Activated CD4-positive, alpha-beta memory T cell treated with anti-CD3 and anti-CD28 coated beads, Interleukin-2, amount 10 ng/mL, durations not matched to agents 7 days and 5 days (primary cell): Measurements from ENCODE around the gene UNC45A. TPM values are rescaled to one million over a fixed set of nuclear protein-coding genes. Genes with fewer than 3 reads are reported as not detected.

ENCODE experiments used
- CTCF ChIA-PET: fragments of 350-600 bp; sonication (Branson Sonifier 250); formaldehyde crosslinking; loops from one replicate; lab custom pipeline; 2021; ENCODE audit warnings: antibody characterized with exemption, inconsistent platforms; lab: Charles Lee
- POLR2A ChIA-PET: fragments of 350-600 bp; sonication (Branson Sonifier 250); formaldehyde crosslinking; loops from one replicate; lab custom pipeline; 2021; ENCODE audit warnings: antibody characterized with exemption; lab: Charles Lee
- DNase-seq: peaks from one replicate; pipeline ENCODE4 v3.0.0-alpha.2; 2020
- H3K27ac Mint-ChIP-seq: one replicate; pipeline ENCODE4 v1.8.0; 2021; ENCODE audit warnings: mild to moderate bottlenecking, mixed read lengths
- H3K27me3 Mint-ChIP-seq: one replicate; pipeline ENCODE4 v1.8.0; 2021; ENCODE audit warnings: mixed read lengths
- H3K36me3 Mint-ChIP-seq: one replicate; pipeline ENCODE4 v1.8.0; 2021; ENCODE audit warnings: low read depth, mixed read lengths
- H3K4me1 Mint-ChIP-seq: one replicate; pipeline ENCODE4 v1.8.0; 2021; ENCODE audit warnings: mixed read lengths
- H3K4me3 Mint-ChIP-seq: one replicate; pipeline ENCODE4 v1.8.0; 2021; ENCODE audit warnings: mild to moderate bottlenecking, mixed read lengths
- H3K9me3 Mint-ChIP-seq: one replicate; pipeline ENCODE4 v1.8.0; 2021; ENCODE audit warnings: mixed read lengths
- total RNA-seq, 2 experiments: library from RNA; stranded (reverse); gene quantifications; one replicate each; pipeline ENCODE4 v1.2.3, GENCODE V29; 2021

Gene UNC45A
- total RNA-seq, 2 experiments from 2014 or later, result 71.3 to 75.2 TPM

- no peaks in the 10 kb centered on the region for H3K9me3 Mint-ChIP-seq
- DNase-seq, result no peak
- H3K4me1 Mint-ChIP-seq, result peaks cover 17% of the 10 kb centered on the region
- H3K36me3 Mint-ChIP-seq, result peaks cover 53% of the 10 kb centered on the region
- POLR2A ChIA-PET, result interaction anchor here (2.3 to 11.6 kb wide), 2 partner anchors 9 to 18 kb away, joined by 6 to 198 read pairs; partner anchors contain the start of gene RCCD1
- H3K27ac Mint-ChIP-seq, result no peak overlapping the region
- no peak overlapping the region for H3K4me3 Mint-ChIP-seq
- no peaks in the 10 kb centered on the region for H3K27me3 Mint-ChIP-seq
- CTCF ChIA-PET, result interaction anchor here (0.9 to 2.3 kb wide), 3 partner anchors 16 to 332 kb away, joined by 3 to 9 read pairs (median 3); partner anchors contain the start of gene RCCD1
Measured at GRCh38 chr15:90939756-90940155, 4.7 kb downstream of the UNC45A start.

GRCh38 chr15:90941038-90941437, 6.0 kb downstream of the UNC45A start:
- no peaks in the 10 kb centered on the region for H3K27me3 Mint-ChIP-seq
- no peaks in the 10 kb centered on the region for H3K9me3 Mint-ChIP-seq
- peaks cover 11% of the 10 kb centered on the region for H3K4me1 Mint-ChIP-seq
- POLR2A ChIA-PET, result interaction anchor here (2.3 kb wide), 1 partner anchor 10 kb away, joined by 6 read pairs; no protein-coding TSS in a partner anchor
- DNase-seq, result no peak
- CTCF ChIA-PET, result interaction anchor here (1.5 to 2.3 kb wide), 2 partner anchors 9 to 15 kb away, joined by 6 to 9 read pairs; partner anchors contain the start of genes HDDC3 and RCCD1
- peaks cover 57% of the 10 kb centered on the region for H3K36me3 Mint-ChIP-seq
- H3K4me3 Mint-ChIP-seq, result no peak overlapping the region
- no peak overlapping the region for H3K27ac Mint-ChIP-seq

DNA sequence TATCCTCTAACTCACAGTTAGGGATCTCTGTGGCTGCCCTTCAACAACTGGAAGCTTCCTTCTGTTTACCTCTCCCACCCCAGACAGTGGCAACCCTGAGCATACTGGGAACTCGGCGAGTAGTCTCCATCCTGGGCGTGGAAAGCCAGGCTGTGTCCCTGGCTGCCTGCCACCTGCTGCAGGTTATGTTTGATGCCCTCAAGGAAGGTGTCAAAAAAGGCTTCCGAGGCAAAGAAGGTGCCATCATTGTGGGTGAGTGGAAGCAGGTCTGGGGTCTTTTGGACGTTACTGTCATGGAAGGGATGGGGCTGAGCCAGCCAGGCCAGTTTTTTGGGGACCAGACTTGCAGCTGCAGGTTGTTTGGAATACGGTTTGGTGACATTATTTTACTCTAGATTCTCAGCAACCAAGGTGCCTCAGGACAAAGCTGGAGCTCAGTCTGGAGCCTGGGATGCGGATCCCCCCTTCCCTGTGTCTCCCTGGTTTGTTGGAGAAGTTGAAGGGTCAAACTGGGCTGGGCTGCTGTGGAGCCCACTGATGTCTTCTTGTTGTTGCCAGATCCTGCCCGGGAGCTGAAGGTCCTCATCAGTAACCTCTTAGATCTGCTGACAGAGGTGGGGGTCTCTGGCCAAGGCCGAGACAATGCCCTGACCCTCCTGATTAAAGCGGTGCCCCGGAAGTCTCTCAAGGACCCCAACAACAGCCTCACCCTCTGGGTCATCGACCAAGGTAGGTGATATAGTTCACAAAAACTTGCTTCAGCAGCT, 7.5 kb downstream of the UNC45A start:
- ChIA-PET POLR2A (interaction anchor here (1.7 to 1.9 kb wide), 2 partner anchors 7 to 12 kb away, joined by 6 to 8 read pairs; partner anchors contain the start of genes RCCD1 and UNC45A), CTCF (interaction anchor here (1.3 to 3.4 kb wide), 3 partner anchors 9 to 91 kb away, joined by 3 to 28 read pairs (median 9); partner anchors contain the start of genes HDDC3, RCCD1 and UNC45A)

DNA sequence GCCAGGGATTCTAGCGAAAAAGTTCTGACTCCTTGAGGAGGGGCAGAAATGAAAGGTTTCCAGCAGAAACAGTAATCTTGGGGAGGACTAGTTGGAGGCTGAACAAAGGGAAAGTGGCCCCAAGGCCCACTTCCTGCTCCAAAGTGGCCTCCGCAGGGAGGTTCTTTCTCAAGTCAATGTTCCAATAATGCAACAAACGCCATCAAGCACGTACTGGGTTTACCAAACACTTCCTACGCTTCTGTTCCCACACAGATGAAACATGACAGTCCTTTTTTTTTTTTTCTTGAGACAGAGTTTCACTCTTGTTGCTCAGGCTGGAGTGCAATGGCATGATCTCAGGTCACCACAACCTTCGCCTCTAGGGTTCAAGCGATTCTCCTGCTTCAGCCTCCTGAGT, 10.0 kb downstream of the UNC45A start:
- POLR2A ChIA-PET, result interaction anchor here (0.9 to 1.9 kb wide), 2 partner anchors 9 kb away, joined by 4 to 10 read pairs; partner anchors contain the start of genes RCCD1 and UNC45A
- Mint-ChIP-seq H3K4me3 (no peak overlapping the region), H3K27ac (no peak overlapping the region), H3K9me3 (no peaks in the 10 kb centered on the region), H3K36me3 (peaks cover 60% of the 10 kb centered on the region), H3K27me3 (no peaks in the 10 kb centered on the region), H3K4me1 (peaks cover 3% of the 10 kb centered on the region)
- no peak for DNase-seq
- CTCF ChIA-PET, result interaction anchor here (3.4 kb wide), 1 partner anchor 11 kb away, joined by 28 read pairs; the partner anchor contains the start of genes HDDC3 and UNC45A

More for the DNA sequence above, 7.5 kb downstream of the UNC45A start:
- peaks cover 55% of the 10 kb centered on the region for H3K36me3 Mint-ChIP-seq
- H3K27me3 Mint-ChIP-seq, result no peaks in the 10 kb centered on the region
- no peaks in the 10 kb centered on the region for H3K4me1 Mint-ChIP-seq
- H3K4me3 Mint-ChIP-seq, result no peak overlapping the region
- no peak for DNase-seq
- no peaks in the 10 kb centered on the region for H3K9me3 Mint-ChIP-seq
- no peak overlapping the region for H3K27ac Mint-ChIP-seq

DNA sequence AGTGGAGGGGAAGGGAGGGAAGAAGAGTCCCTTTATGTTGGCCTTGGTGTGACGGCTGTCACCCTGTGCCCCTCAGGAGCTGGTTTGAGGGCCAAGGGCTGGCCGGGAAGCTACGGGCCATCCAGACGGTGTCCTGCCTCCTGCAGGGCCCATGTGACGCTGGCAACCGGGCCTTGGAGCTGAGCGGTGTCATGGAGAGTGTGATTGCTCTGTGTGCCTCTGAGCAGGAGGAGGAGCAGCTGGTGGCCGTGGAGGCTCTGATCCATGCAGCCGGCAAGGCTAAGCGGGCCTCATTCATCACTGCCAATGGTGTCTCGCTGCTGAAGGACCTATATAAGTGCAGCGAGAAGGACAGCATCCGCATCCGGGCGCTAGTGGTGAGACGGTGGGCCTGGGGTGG, 11.5 kb downstream of the UNC45A start:
- no peak for DNase-seq
- Mint-ChIP-seq H3K4me3 (no peak overlapping the region), H3K9me3 (no peaks in the 10 kb centered on the region), H3K27ac (no peak overlapping the region), H3K27me3 (no peaks in the 10 kb centered on the region), H3K36me3 (peaks cover 54% of the 10 kb centered on the region), H3K4me1 (peaks cover 3% of the 10 kb centered on the region)
- CTCF ChIA-PET, result interaction anchor here (1.8 to 2.0 kb wide), 2 partner anchors 10 to 325 kb away, joined by 5 to 12 read pairs; no protein-coding TSS in a partner anchor
- POLR2A ChIA-PET, result interaction anchor here (0.6 to 3.5 kb wide), 4 partner anchors 8 to 16 kb away, joined by 3 to 16 read pairs (median 4); partner anchors contain the start of genes RCCD1 and UNC45A

DNA sequence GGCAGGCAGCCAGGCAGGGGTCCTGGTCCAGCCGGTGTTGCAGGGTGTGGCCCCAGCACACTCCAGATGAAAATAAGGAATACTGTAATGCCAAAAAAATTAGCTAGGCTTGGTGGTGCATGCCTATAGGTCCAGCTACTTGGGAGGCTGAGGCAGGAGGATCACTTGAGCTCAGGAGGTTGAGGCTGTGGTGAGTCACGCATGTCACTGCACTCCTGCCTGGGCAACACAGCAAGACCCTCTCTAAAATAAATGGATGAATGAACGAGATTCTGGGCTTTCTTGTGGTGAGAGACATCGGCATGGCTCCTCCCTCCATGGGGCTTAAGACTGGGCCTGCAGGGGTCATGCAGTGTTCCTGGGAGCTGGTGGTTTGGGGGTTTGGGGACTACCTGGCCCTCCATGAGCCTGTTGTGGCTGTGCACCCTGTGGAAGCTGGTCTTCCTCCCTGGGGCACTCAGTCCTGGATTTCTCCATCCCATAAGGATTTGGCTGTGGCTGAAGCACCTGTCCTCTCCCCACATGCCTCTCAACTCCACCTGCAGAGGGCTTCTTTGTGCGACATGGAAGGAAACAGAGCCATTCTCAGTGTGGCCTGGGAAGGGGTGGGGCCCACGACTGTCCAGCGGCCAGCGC, 12.0 kb downstream of the UNC45A start:
- ChIA-PET CTCF (interaction anchor here (1.1 to 2.0 kb wide), 3 partner anchors 9 to 325 kb away, joined by 4 to 12 read pairs (median 5); partner anchors contain the start of gene HDDC3), POLR2A (interaction anchor here (0.6 to 3.5 kb wide), 5 partner anchors 8 to 17 kb away, joined by 3 to 16 read pairs (median 5); partner anchors contain the start of genes HDDC3, RCCD1 and UNC45A)
- H3K27me3 Mint-ChIP-seq, result no peaks in the 10 kb centered on the region
- H3K4me1 Mint-ChIP-seq, result peaks cover 3% of the 10 kb centered on the region
- no peaks in the 10 kb centered on the region for H3K9me3 Mint-ChIP-seq
- no peak for DNase-seq
- peaks cover 59% of the 10 kb centered on the region for H3K36me3 Mint-ChIP-seq
- H3K4me3 Mint-ChIP-seq, result no peak overlapping the region
- H3K27ac Mint-ChIP-seq, result no peak overlapping the region

DNA sequence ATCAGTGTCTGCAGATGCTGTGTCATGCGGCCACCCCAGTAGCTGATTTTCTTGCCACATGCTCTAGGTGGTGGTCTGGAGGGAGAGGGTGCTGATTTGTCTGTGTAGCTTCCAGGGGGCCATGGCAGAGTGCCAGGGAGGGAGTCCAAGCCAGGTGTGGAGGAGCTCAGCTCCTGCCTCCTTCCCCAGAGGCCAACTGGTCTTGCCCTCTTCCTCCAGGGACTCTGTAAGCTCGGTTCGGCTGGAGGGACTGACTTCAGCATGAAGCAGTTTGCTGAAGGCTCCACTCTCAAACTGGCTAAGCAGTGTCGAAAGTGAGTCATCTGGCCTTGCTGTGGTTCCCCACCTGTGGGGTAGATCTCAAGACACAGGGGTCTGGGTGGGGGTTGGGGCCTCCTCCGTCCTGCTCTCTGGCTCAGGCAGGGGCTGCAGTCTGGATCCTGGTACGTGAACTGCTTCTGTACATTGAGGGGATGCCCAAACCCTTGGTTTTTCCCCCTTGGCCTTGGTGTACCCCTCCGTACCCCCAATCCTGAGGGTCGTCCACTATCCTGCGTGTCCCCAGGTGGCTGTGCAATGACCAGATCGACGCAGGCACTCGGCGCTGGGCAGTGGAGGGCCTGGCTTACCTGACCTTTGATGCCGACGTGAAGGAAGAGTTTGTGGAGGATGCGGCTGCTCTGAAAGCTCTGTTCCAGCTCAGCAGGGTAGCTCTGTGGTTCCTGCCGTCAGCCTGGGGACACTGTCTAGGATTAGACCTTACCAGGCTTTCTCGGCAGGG, 12.7 kb downstream of the UNC45A start:
- H3K9me3 Mint-ChIP-seq, result no peaks in the 10 kb centered on the region
- ChIA-PET CTCF (interaction anchor here (0.9 to 2.1 kb wide), 4 partner anchors 9 to 17 kb away, joined by 3 to 12 read pairs (median 4); partner anchors contain the start of gene HDDC3), POLR2A (interaction anchor here (1.0 to 3.5 kb wide), 4 partner anchors 9 to 15 kb away, joined by 3 to 16 read pairs (median 7); partner anchors contain the start of genes HDDC3 and UNC45A)
- peaks cover 60% of the 10 kb centered on the region for H3K36me3 Mint-ChIP-seq
- no peaks in the 10 kb centered on the region for H3K27me3 Mint-ChIP-seq
- H3K4me3 Mint-ChIP-seq, result no peak overlapping the region
- DNase-seq, result no peak
- H3K4me1 Mint-ChIP-seq, result peaks cover 3% of the 10 kb centered on the region
- no peak overlapping the region for H3K27ac Mint-ChIP-seq

- no peak overlapping the region for H3K4me3 Mint-ChIP-seq
- peaks cover 64% of the 10 kb centered on the region for H3K36me3 Mint-ChIP-seq
- peaks cover 5% of the 10 kb centered on the region for H3K4me1 Mint-ChIP-seq
- H3K27ac Mint-ChIP-seq, result no peak overlapping the region
- DNase-seq, result no peak
- no peaks in the 10 kb centered on the region for H3K27me3 Mint-ChIP-seq
- ChIA-PET CTCF (interaction anchor here (0.9 to 2.1 kb wide), 3 partner anchors 13 to 18 kb away, joined by 3 to 7 read pairs (median 5); partner anchors contain the start of genes HDDC3 and UNC45A), POLR2A (interaction anchor here (0.7 to 3.5 kb wide), 5 partner anchors 9 to 16 kb away, joined by 4 to 16 read pairs (median 5); partner anchors contain the start of genes HDDC3 and UNC45A)
- no peaks in the 10 kb centered on the region for H3K9me3 Mint-ChIP-seq
Measured at GRCh38 chr15:90948506-90948905, 13.4 kb downstream of the UNC45A start.

DNA sequence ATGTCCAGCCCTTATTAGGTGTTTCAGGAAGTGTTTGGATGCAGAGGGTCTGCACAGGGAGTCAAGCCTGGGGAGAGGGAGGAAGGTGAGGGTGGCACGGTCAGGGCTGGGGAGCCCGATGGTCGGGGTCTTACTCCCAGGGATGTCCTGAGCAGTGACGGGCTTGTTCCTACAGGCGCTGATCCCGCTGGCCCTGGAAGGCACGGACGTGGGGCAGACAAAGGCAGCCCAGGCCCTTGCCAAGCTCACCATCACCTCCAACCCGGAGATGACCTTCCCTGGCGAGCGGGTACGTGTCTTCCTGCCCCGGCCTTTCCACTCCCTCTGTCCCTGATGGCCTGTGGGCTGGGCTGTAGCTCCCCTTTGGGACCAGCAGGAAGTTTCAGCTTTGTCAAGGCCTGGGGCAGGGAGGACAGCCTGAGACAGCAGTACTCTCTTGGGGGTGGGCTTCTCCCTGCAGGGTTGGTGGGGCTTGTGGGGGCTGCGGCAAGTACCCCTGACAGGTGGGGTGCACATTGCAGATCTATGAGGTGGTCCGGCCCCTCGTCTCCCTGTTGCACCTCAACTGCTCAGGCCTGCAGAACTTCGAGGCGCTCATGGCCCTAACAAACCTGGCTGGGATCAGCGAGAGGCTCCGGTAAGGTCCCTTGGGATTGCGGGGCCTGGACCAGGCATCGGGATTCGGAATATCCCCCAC, 15.0 kb downstream of the UNC45A start:
- CTCF ChIA-PET, result interaction anchor here (2.0 to 2.1 kb wide), 2 partner anchors 15 to 18 kb away, joined by 5 to 7 read pairs; partner anchors contain the start of genes HDDC3 and UNC45A
- POLR2A ChIA-PET, result interaction anchor here (1.0 kb wide), 1 partner anchor 15 kb away, joined by 4 read pairs; the partner anchor contains the start of gene UNC45A
- DNase-seq, result no peak
- Mint-ChIP-seq H3K4me1 (peaks cover 15% of the 10 kb centered on the region), H3K9me3 (no peaks in the 10 kb centered on the region), H3K27ac (no peak overlapping the region), H3K27me3 (no peaks in the 10 kb centered on the region), H3K36me3 (peaks cover 61% of the 10 kb centered on the region), H3K4me3 (no peak overlapping the region)

- POLR2A ChIA-PET, result no interaction called here
- H3K27me3 Mint-ChIP-seq, result no peaks in the 10 kb centered on the region
- no peak for DNase-seq
- no peak overlapping the region for H3K27ac Mint-ChIP-seq
- H3K36me3 Mint-ChIP-seq, result peaks cover 60% of the 10 kb centered on the region
- no peaks in the 10 kb centered on the region for H3K9me3 Mint-ChIP-seq
- CTCF ChIA-PET, result interaction anchor here (2.0 to 12.0 kb wide), 2 partner anchors 15 to 17 kb away, joined by 7 to 167 read pairs; partner anchors contain the start of genes HDDC3 and UNC45A
- no peak overlapping the region for H3K4me3 Mint-ChIP-seq
- H3K4me1 Mint-ChIP-seq, result peaks cover 16% of the 10 kb centered on the region
Measured at GRCh38 chr15:90950676-90951075, 15.6 kb downstream of the UNC45A start.
